ENCODE measurements around the gene KPNA4.
"Not testable (repeated sequence)": the region's sequence is repeated elsewhere in the genome, so short reads cannot be mapped to it uniquely, and the experiment has no call there.

Gene KPNA4

GRCh38 chr3:160482796-160483195, 82.6 kb downstream of the KPNA4 start:
- no peak for DNase-seq

- no peak for DNase-seq
Measured at GRCh38 chr3:160481856-160482255, 83.5 kb downstream of the KPNA4 start.

GRCh38 chr3:160480931-160481330, 84.4 kb downstream of the KPNA4 start:
- DNase-seq: no peak

GRCh38 chr3:160479376-160479775, 86.0 kb downstream of the KPNA4 start:
- DNase-seq: no peak

GRCh38 chr3:160478338-160478737, 87.0 kb downstream of the KPNA4 start:
- DNase-seq: no peak

- no peak for DNase-seq
Measured at GRCh38 chr3:160477750-160478149, 87.6 kb downstream of the KPNA4 start.

GRCh38 chr3:160475884-160476283, 89.5 kb downstream of the KPNA4 start:
- no peak for DNase-seq

- no peak for DNase-seq
Measured at GRCh38 chr3:160475153-160475552, 90.2 kb downstream of the KPNA4 start.

- no peak for DNase-seq
Measured at GRCh38 chr3:160474416-160474838, 90.9 kb downstream of the KPNA4 start.

- no peak for DNase-seq
Measured at GRCh38 chr3:160473978-160474377, 91.4 kb downstream of the KPNA4 start.

GRCh38 chr3:160473221-160473620, 92.2 kb downstream of the KPNA4 start:
- no peak for DNase-seq

GRCh38 chr3:160472344-160472743, 93.0 kb downstream of the KPNA4 start:
- DNase-seq: no peak

- DNase-seq: no peak
Measured at GRCh38 chr3:160471892-160472291, 93.5 kb downstream of the KPNA4 start.

GRCh38 chr3:160470181-160470580, 95.2 kb downstream of the KPNA4 start:
- no peak for DNase-seq

GRCh38 chr3:160464971-160465370, 100.4 kb downstream of the KPNA4 start:
- DNase-seq: no peak

GRCh38 chr3:160464321-160464720, 101.0 kb downstream of the KPNA4 start:
- DNase-seq: no peak

- DNase-seq: no peak
Measured at GRCh38 chr3:160460033-160460432, 105.3 kb downstream of the KPNA4 start.

GRCh38 chr3:160459450-160459970, 105.9 kb downstream of the KPNA4 start:
- no peak for DNase-seq

- no peak for DNase-seq
Measured at GRCh38 chr3:160458151-160458550, 107.2 kb downstream of the KPNA4 start.

GRCh38 chr3:160455846-160456245, 109.5 kb downstream of the KPNA4 start:
- no peak for DNase-seq

- DNase-seq: no peak
Measured at GRCh38 chr3:160454995-160455394, 110.4 kb downstream of the KPNA4 start.

GRCh38 chr3:160452251-160452650, 113.1 kb downstream of the KPNA4 start:
- not testable (repeated sequence) for DNase-seq

- no peak for DNase-seq
Measured at GRCh38 chr3:160451602-160452001, 113.8 kb downstream of the KPNA4 start.

- DNase-seq: no peak
Measured at GRCh38 chr3:160450846-160451245, 114.5 kb downstream of the KPNA4 start.

All from activated CD4-positive, alpha-beta T cell treated with anti-CD3 and anti-CD28 coated beads for 1 hour (primary cell).